OCI-LY3 (cell line): Measurements from ENCODE around the gene KLHL29.

Source experiments
- H2AFZ ChIP-seq: fragments of 200-600, 300-600 bp; shearing (Covaris generic); 2 replicates; pipeline ENCODE4 v1.6.0; 2014; ENCODE audit warnings: antibody characterized with exemption, low read depth, low read length
- H3K27ac ChIP-seq: fragments of 200-600, 300-600 bp; sonication (generic); 2 replicates; pipeline ENCODE4 v1.5.1; 2014; ENCODE audit warnings: mild to moderate bottlenecking, low read length, moderate library complexity, mixed read lengths
- H3K27me3 ChIP-seq: fragments of 200-600, 300-600 bp; sonication (generic); 2 replicates; pipeline ENCODE4 v1.6.1; 2014; ENCODE audit warnings: low read depth, low read length, mixed read lengths
- H3K36me3 ChIP-seq: fragments of 200-600, 300-600 bp; sonication (generic); replicated peaks from 2 replicates; pipeline ENCODE3; 2014; ENCODE audit warnings: low read depth, low read length, mixed read lengths
- H3K4me1 ChIP-seq: fragments of 300-600, 200-600 bp; sonication (generic); 2 replicates; pipeline ENCODE4 v1.6.1; 2014; ENCODE audit warnings: low read length, mixed read lengths
- H3K4me2 ChIP-seq: fragments of 200-600, 300-600 bp; sonication (generic); 2 replicates; pipeline ENCODE4 v1.6.1; 2014; ENCODE audit warnings: low read length, mixed read lengths
- H3K4me3 ChIP-seq: fragments of 300-600, 200-600 bp; sonication (generic); 2 replicates; pipeline ENCODE4 v1.5.1; 2014; ENCODE audit warnings: antibody characterized with exemption, mild to moderate bottlenecking, low read length, moderate library complexity
- H3K79me2 ChIP-seq: fragments of 300-600, 200-600 bp; shearing (Covaris generic); 2 replicates; pipeline ENCODE4 v1.6.1; 2014; ENCODE audit warnings: mild to moderate bottlenecking, low read length, mixed read lengths
- H3K9ac ChIP-seq: fragments of 300-600, 200-600 bp; shearing (Covaris generic); 2 replicates; pipeline ENCODE4 v1.6.0; 2014; ENCODE audit warnings: mild to moderate bottlenecking, low read length, moderate library complexity
- H3K9me3 ChIP-seq: fragments of 200-600, 300-600 bp; shearing (Covaris generic); 2 replicates; pipeline ENCODE4 v1.6.1; 2014; ENCODE audit warnings: low read length, mixed read lengths; ENCODE audit not compliant: insufficient read depth
- H4K20me1 ChIP-seq: fragments of 200-600, 300-600 bp; sonication (generic); 2 replicates; pipeline ENCODE4 v1.6.1; 2016; ENCODE audit warnings: low read length, mixed read lengths; ENCODE audit not compliant: insufficient read depth
- CTCF ChIP-seq: fragments of 200-600, 300-600 bp; sonication (generic); IDR thresholded peaks from 2 replicates; pipeline ENCODE4 v1.5.1; 2014; ENCODE audit warnings: antibody characterized with exemption, low read length, low read depth
- EZH2phosphoT487 ChIP-seq: fragments of 200-600 bp; shearing (Covaris generic); IDR thresholded peaks from 2 replicates; pipeline ENCODE4 v1.6.1; 2018; ENCODE audit warnings: antibody characterized with exemption, mixed run types, low read depth

KLHL29 gene

GRCh38 chr2:23655934-23656596 is 271.1 kb downstream of the KLHL29 start:
- H3K36me3 ChIP-seq: no peaks in the 10 kb centered on the region
- H3K9me3 ChIP-seq: no peaks in the 10 kb centered on the region
- H3K79me2 ChIP-seq: no peaks in the 10 kb centered on the region
- no peaks in the 10 kb centered on the region for H3K4me1 ChIP-seq
- no peak overlapping the region for H3K4me2 ChIP-seq
- H4K20me1 ChIP-seq: no peaks in the 10 kb centered on the region
- H3K27me3 ChIP-seq: no peaks in the 10 kb centered on the region
- H3K9ac ChIP-seq: no peak overlapping the region
- H3K4me3 ChIP-seq: no peak overlapping the region
- H3K27ac ChIP-seq: no peak overlapping the region
- TF ChIP-seq EZH2phosphoT487 (no peak), CTCF (no peak)
- no peak overlapping the region for H2AFZ ChIP-seq

GRCh38 chr2:23656597-23656973 is 271.6 kb downstream of the KLHL29 start:
- H3K4me3 ChIP-seq: no peak overlapping the region
- H3K4me1 ChIP-seq: no peaks in the 10 kb centered on the region
- H3K27me3 ChIP-seq: no peaks in the 10 kb centered on the region
- H2AFZ ChIP-seq: no peak overlapping the region
- no peak overlapping the region for H3K27ac ChIP-seq
- H3K79me2 ChIP-seq: no peaks in the 10 kb centered on the region
- H3K36me3 ChIP-seq: no peaks in the 10 kb centered on the region
- H4K20me1 ChIP-seq: no peaks in the 10 kb centered on the region
- H3K4me2 ChIP-seq: no peak overlapping the region
- H3K9me3 ChIP-seq: no peaks in the 10 kb centered on the region
- TF ChIP-seq EZH2phosphoT487 (no peak), CTCF (no peak)
- no peak overlapping the region for H3K9ac ChIP-seq

GRCh38 chr2:23657371-23657770 is 272.4 kb downstream of the KLHL29 start:
- Histone ChIP-seq H3K9me3 (no peaks in the 10 kb centered on the region), H2AFZ (no peak overlapping the region), H3K79me2 (no peaks in the 10 kb centered on the region), H3K9ac (no peak overlapping the region), H4K20me1 (no peaks in the 10 kb centered on the region), H3K4me1 (no peaks in the 10 kb centered on the region), H3K27ac (no peak overlapping the region), H3K4me3 (no peak overlapping the region), H3K4me2 (no peak overlapping the region), H3K36me3 (no peaks in the 10 kb centered on the region), H3K27me3 (no peaks in the 10 kb centered on the region)
- TF ChIP-seq EZH2phosphoT487 (no peak), CTCF (no peak)

- Histone ChIP-seq H2AFZ (no peak overlapping the region), H3K27me3 (no peaks in the 10 kb centered on the region), H3K9me3 (no peaks in the 10 kb centered on the region), H3K4me1 (no peaks in the 10 kb centered on the region), H3K4me2 (no peak overlapping the region), H3K36me3 (no peaks in the 10 kb centered on the region), H3K4me3 (no peak overlapping the region), H3K79me2 (no peaks in the 10 kb centered on the region), H3K27ac (no peak overlapping the region), H3K9ac (no peak overlapping the region), H4K20me1 (no peaks in the 10 kb centered on the region)
- TF ChIP-seq EZH2phosphoT487: no peak
- TF ChIP-seq CTCF: no peak
These were observed 273.0 kb downstream of the KLHL29 start for GRCh38 chr2:23657934-23658333.
